Measurements from ENCODE around the gene DSG2. TPM values are rescaled to one million over a fixed set of nuclear protein-coding genes. Genes with fewer than 3 reads are reported as not detected.
"Not testable (repeated sequence)": the region's sequence is repeated elsewhere in the genome, so short reads cannot be mapped to it uniquely, and the experiment has no call there.

Gene DSG2
- total RNA-seq, 1 donor from 2014 or later: not detected

- DNase-seq (no peak), ATAC-seq (ENCODE audit: low read depth) (no peak)
- H3K4me3 Mint-ChIP-seq: no peak overlapping the region
- TF ChIP-seq CTCF (IDR thresholded peaks at IDR 0.05): no peak
- H3K4me1 Mint-ChIP-seq: no peaks in the 10 kb centered on the region
- ChIA-PET POLR2A (no interaction called here), CTCF (no interaction called here)
- no peaks in the 10 kb centered on the region for H3K9me3 Mint-ChIP-seq
- H3K27ac Mint-ChIP-seq: no peak overlapping the region
- intact Hi-C loops (cut with micrococcal nuclease): no loop called here
- H3K27me3 Mint-ChIP-seq: peaks cover 4% of the 10 kb centered on the region
- H3K36me3 Mint-ChIP-seq (ENCODE audit: low read depth): no peaks in the 10 kb centered on the region
Observed at GRCh38 chr18:31506024-31506742, 8.2 kb downstream of the DSG2 start.

- intact Hi-C loops (cut with micrococcal nuclease); H3K27ac Mint-ChIP-seq; H3K9me3 Mint-ChIP-seq; H3K27me3 Mint-ChIP-seq; CTCF ChIA-PET; POLR2A ChIA-PET; ATAC-seq (ENCODE audit: low read depth); H3K4me1 Mint-ChIP-seq; H3K4me3 Mint-ChIP-seq; DNase-seq; H3K36me3 Mint-ChIP-seq (ENCODE audit: low read depth): not testable (repeated sequence)
Observed at GRCh38 chr18:31507124-31507523, 9.1 kb downstream of the DSG2 start.

GRCh38 chr18:31508781-31509180 is 10.8 kb downstream of the DSG2 start:
- H3K4me3 Mint-ChIP-seq: no peak overlapping the region
- no peaks in the 10 kb centered on the region for H3K36me3 Mint-ChIP-seq (ENCODE audit: low read depth)
- H3K27ac Mint-ChIP-seq: no peak overlapping the region
- intact Hi-C loops (cut with micrococcal nuclease): no loop called here
- H3K9me3 Mint-ChIP-seq: no peaks in the 10 kb centered on the region
- ATAC-seq (ENCODE audit: low read depth): no peak
- H3K4me1 Mint-ChIP-seq: no peaks in the 10 kb centered on the region
- no peak for DNase-seq
- ChIA-PET CTCF (no interaction called here), POLR2A (no interaction called here)
- H3K27me3 Mint-ChIP-seq: peaks cover 3% of the 10 kb centered on the region
- TF ChIP-seq CTCF (IDR thresholded peaks at IDR 0.05): no peak

- H3K27me3 Mint-ChIP-seq: peaks cover 5% of the 10 kb centered on the region
- H3K4me1 Mint-ChIP-seq: no peaks in the 10 kb centered on the region
- no peak overlapping the region for H3K4me3 Mint-ChIP-seq
- H3K27ac Mint-ChIP-seq: no peak overlapping the region
- ChIA-PET CTCF (no interaction called here), POLR2A (no interaction called here)
- DNase-seq: no peak
- no peak for ATAC-seq (ENCODE audit: low read depth)
- intact Hi-C loops (cut with micrococcal nuclease): no loop called here
- H3K9me3 Mint-ChIP-seq: no peaks in the 10 kb centered on the region
- H3K36me3 Mint-ChIP-seq (ENCODE audit: low read depth): no peaks in the 10 kb centered on the region
- TF ChIP-seq CTCF (IDR thresholded peaks at IDR 0.05): no peak
Observed at GRCh38 chr18:31509571-31509970, 11.6 kb downstream of the DSG2 start.

GRCh38 chr18:31510319-31510718 is 12.3 kb downstream of the DSG2 start:
- ChIA-PET POLR2A (no interaction called here), CTCF (no interaction called here)
- Mint-ChIP-seq H3K9me3 (no peaks in the 10 kb centered on the region), H3K27ac (no peak overlapping the region), H3K4me3 (no peak overlapping the region), H3K27me3 (peaks cover 5% of the 10 kb centered on the region), H3K4me1 (no peaks in the 10 kb centered on the region), H3K36me3 (ENCODE audit: low read depth) (no peaks in the 10 kb centered on the region)
- intact Hi-C loops (cut with micrococcal nuclease): no loop called here
- TF ChIP-seq CTCF (IDR thresholded peaks at IDR 0.05): no peak
- DNase-seq (no peak), ATAC-seq (ENCODE audit: low read depth) (no peak)

- CTCF ChIA-PET: no interaction called here
- H3K27me3 Mint-ChIP-seq: peaks cover 5% of the 10 kb centered on the region
Observed at GRCh38 chr18:31511098-31511497, 13.1 kb downstream of the DSG2 start.

More at GRCh38 chr18:31511098-31511497, 13.1 kb downstream of the DSG2 start:
- POLR2A ChIA-PET: no interaction called here
- Mint-ChIP-seq H3K36me3 (ENCODE audit: low read depth) (no peaks in the 10 kb centered on the region), H3K27ac (no peak overlapping the region), H3K4me1 (no peaks in the 10 kb centered on the region), H3K9me3 (no peaks in the 10 kb centered on the region), H3K4me3 (no peak overlapping the region)
- ATAC-seq (ENCODE audit: low read depth) (no peak), DNase-seq (no peak)
- TF ChIP-seq CTCF (IDR thresholded peaks at IDR 0.05): no peak
- intact Hi-C loops (cut with micrococcal nuclease): no loop called here
